Chondrocyte (in vitro differentiated cells): ENCODE data around the gene MYO5C. TPM values are rescaled to one million over a fixed set of nuclear protein-coding genes. Genes with fewer than 3 reads are reported as not detected.

Experiments
- DNase-seq: peaks from one replicate; pipeline ENCODE4 v3.0.0; 2021; ENCODE audit warnings: mixed read lengths, low spot score
- H3K27ac Mint-ChIP-seq: one replicate; pipeline ENCODE4 v1.8.0; 2021; ENCODE audit warnings: mild to moderate bottlenecking, moderate library complexity, mixed read lengths; ENCODE audit not compliant: unreplicated experiment
- H3K27me3 Mint-ChIP-seq: 2 replicates; pipeline ENCODE4 v1.8.0; 2021; ENCODE audit warnings: low read depth, mixed read lengths
- H3K36me3 Mint-ChIP-seq: 2 replicates; pipeline ENCODE4 v1.8.0; 2021; ENCODE audit warnings: low read depth, mixed read lengths
- H3K4me1 Mint-ChIP-seq: 2 replicates; pipeline ENCODE4 v1.8.0; 2021; ENCODE audit warnings: low read depth, mild to moderate bottlenecking, mixed read lengths
- H3K4me3 Mint-ChIP-seq: one replicate; pipeline ENCODE4 v1.8.0; 2021; ENCODE audit warnings: mild to moderate bottlenecking, moderate library complexity, mixed read lengths; ENCODE audit not compliant: unreplicated experiment
- H3K9me3 Mint-ChIP-seq: 2 replicates; pipeline ENCODE4 v1.8.0; 2021; ENCODE audit warnings: low read depth, mixed read lengths
- CTCF ChIP-seq: fragments of 200-600 bp; sonication (generic); IDR thresholded peaks from 2 replicates; pipeline ENCODE4 v1.5.0; 2021; ENCODE audit warnings: antibody characterized with exemption, mild to moderate bottlenecking, moderate library complexity
- total RNA-seq: library from RNA; stranded (reverse); gene quantifications from 3 replicates; pipeline ENCODE4 v1.2.1, GENCODE V29; 2021

The MYO5C gene
- total RNA-seq, 1 donor from 2014 or later = 1.4 TPM

- peaks cover 2% of the 10 kb centered on the region for H3K36me3 Mint-ChIP-seq
- peaks cover 62% of the 10 kb centered on the region for H3K4me1 Mint-ChIP-seq
- H3K27me3 Mint-ChIP-seq = no peaks in the 10 kb centered on the region
- DNase-seq = no peak
- no peak overlapping the region for H3K4me3 Mint-ChIP-seq
- H3K27ac Mint-ChIP-seq = peak overlapping the region; percentile 91
- no peak for TF ChIP-seq CTCF
- H3K9me3 Mint-ChIP-seq = no peaks in the 10 kb centered on the region
These were observed 42.8 kb downstream of the MYO5C start for GRCh38 chr15:52252781-52253180.

- TF ChIP-seq CTCF = no peak
- Mint-ChIP-seq H3K27ac (peak overlapping the region; percentile 27), H3K36me3 (peaks cover 2% of the 10 kb centered on the region), H3K4me1 (peaks cover 47% of the 10 kb centered on the region), H3K9me3 (no peaks in the 10 kb centered on the region), H3K27me3 (no peaks in the 10 kb centered on the region), H3K4me3 (no peak overlapping the region)
- no peak for DNase-seq
These were observed 44.3 kb downstream of the MYO5C start for GRCh38 chr15:52251144-52251860.

- H3K36me3 Mint-ChIP-seq = peaks cover 2% of the 10 kb centered on the region
- H3K4me1 Mint-ChIP-seq = peaks cover 13% of the 10 kb centered on the region
- H3K27me3 Mint-ChIP-seq = no peaks in the 10 kb centered on the region
- no peaks in the 10 kb centered on the region for H3K9me3 Mint-ChIP-seq
- TF ChIP-seq CTCF = no peak
- no peak for DNase-seq
- H3K27ac Mint-ChIP-seq = no peak overlapping the region
- no peak overlapping the region for H3K4me3 Mint-ChIP-seq
These were observed 48.1 kb downstream of the MYO5C start for GRCh38 chr15:52247461-52247860.

- no peak for DNase-seq
- Mint-ChIP-seq H3K9me3 (no peaks in the 10 kb centered on the region), H3K27me3 (no peaks in the 10 kb centered on the region), H3K4me1 (peaks cover 10% of the 10 kb centered on the region), H3K36me3 (peaks cover 2% of the 10 kb centered on the region), H3K4me3 (no peak overlapping the region), H3K27ac (no peak overlapping the region)
- no peak for TF ChIP-seq CTCF
These were observed 48.7 kb downstream of the MYO5C start for GRCh38 chr15:52246686-52247431.

- H3K27ac Mint-ChIP-seq = no peak overlapping the region
- no peak overlapping the region for H3K4me3 Mint-ChIP-seq
- TF ChIP-seq CTCF = no peak
- no peak for DNase-seq
- no peaks in the 10 kb centered on the region for H3K9me3 Mint-ChIP-seq
- no peaks in the 10 kb centered on the region for H3K27me3 Mint-ChIP-seq
- H3K4me1 Mint-ChIP-seq = no peaks in the 10 kb centered on the region
- peaks cover 2% of the 10 kb centered on the region for H3K36me3 Mint-ChIP-seq
These were observed 51.7 kb downstream of the MYO5C start for GRCh38 chr15:52243697-52244555.
